ENCODE results near the gene USF2. TPM values are rescaled to one million over a fixed set of nuclear protein-coding genes. Genes with fewer than 3 reads are reported as not detected.

The USF2 gene
- total and polyA plus RNA-seq, 2 of the 8 experiments (the other 6 are each of a cell fraction or from before 2014, with no cell fraction given) = 74.1 to 109 TPM

GRCh38 chr19:35267353-35267817 lies 1.4 kb upstream of the USF2 start:
- Histone ChIP-seq H3K18ac (ENCODE audit: extremely low read depth, low read length) (no peak overlapping the region; the same call in 1 of the 2 replicates), H3K79me2 (ENCODE audit: control insufficient read depth in 1 of 2, insufficient read depth in 2 of 2, low read length in 2 of 2) (0 out of 4 replicates have a peak, but pooled peaks cover 0 to 5% of the 10 kb centered on the region in 2 experiments), H3K4ac (replicated peaks; ENCODE audit: insufficient read length, low read depth, low read length) (no peak overlapping the region), H3K27me3 (replicated peaks in 1 of 4; ENCODE audit: control insufficient read depth in 3 of 4, extremely low read depth in 1 of 4, insufficient read depth in 3 of 4, low read length in 3 of 4) (no peaks in the 10 kb centered on the region), H2AK5ac (ENCODE audit: low read depth, low read length) (no peak overlapping the region), H4K8ac (ENCODE audit: extremely low read depth, insufficient read depth, low read length) (peak overlapping the region; percentile 86; the same call in 1 of the 2 replicates), H4K5ac (ENCODE audit: insufficient read length, low read depth, low read length) (peak overlapping the region; percentile 13), H2BK20ac (ENCODE audit: low read length) (no peak overlapping the region), H2BK12ac (ENCODE audit: low read depth, low read length) (no peak overlapping the region), H3K79me1 (ENCODE audit: low read depth, low read length) (peaks cover 6% of the 10 kb centered on the region; the same call in 1 of the 2 replicates), H3K23ac (ENCODE audit: insufficient read length) (no peak overlapping the region), H3K4me2 (ENCODE audit: insufficient read depth in 1 of 2, low read depth in 2 of 2, low read length in 2 of 2) (peak overlapping the region; percentile 70 to 75), H2BK5ac (ENCODE audit: low read depth, low read length) (no peak overlapping the region; the same call in 1 of the 2 replicates), H3K4me3 (ENCODE audit: extremely low read depth in 1 of 4, insufficient read depth in 2 of 4, low read depth in 3 of 4, low read length in 4 of 4) (peak overlapping the region; percentile 32 to 77 (median 52)), H3K14ac (ENCODE audit: insufficient read length) (no peak overlapping the region), H3K4me1 (replicated peaks in 1 of 4; ENCODE audit: control insufficient read depth in 3 of 4, insufficient read depth in 4 of 4, low read length in 3 of 4) (peaks cover 0 to 14% (median 8%) of the 10 kb centered on the region in 4 experiments; a peak in 5 of 7 replicates), H4K20me1 (replicated peaks in 1 of 2; ENCODE audit: control insufficient read depth in 1 of 2, insufficient read depth in 2 of 2, low read length in 2 of 2) (peaks cover 3 to 24% of the 10 kb centered on the region in 2 experiments), H2BK15ac (ENCODE audit: low read length) (no peak overlapping the region), H2BK120ac (replicated peaks; ENCODE audit: low read depth, low read length) (no peak overlapping the region), H3K56ac (replicated peaks; ENCODE audit: insufficient read length, low read depth, low read length) (no peak overlapping the region), H3K9ac (replicated peaks in 1 of 4; ENCODE audit: extremely low read depth in 1 of 4, low read depth in 3 of 4, low read length in 3 of 4) (peak overlapping the region; percentile 34 to 56 (median 42)), H3K36me3 (ENCODE audit: control insufficient read depth in 2 of 4, insufficient read depth in 4 of 4, low read length in 3 of 4) (peaks cover 15 to 48% (median 33%) of the 10 kb centered on the region in 4 experiments; a peak in 7 of 8 replicates), H3K27ac (ENCODE audit: low read depth, low read length) (peak overlapping the region; percentile 38; the same call in 1 of the 2 replicates), H4K91ac (replicated peaks; ENCODE audit: insufficient read length, low read length) (peak overlapping the region; percentile 17), H3K23me2 (ENCODE audit: low read depth, low read length) (no peaks in the 10 kb centered on the region; the same call in 1 of the 2 replicates), H3K9me3 (ENCODE audit: insufficient read depth in 2 of 2, low read depth in 1 of 2, low read length in 1 of 2) (peaks cover 0 to under 1% of the 10 kb centered on the region in 2 experiments; a peak in 1 of 4 replicates), H2AFZ (ENCODE audit: low read length) (no peak overlapping the region)
- 82% methylated on average over 15 of the region's 40 CpGs; no CpG with 5 or more reads in 1 of the 2 experiments for WGBS, 2 experiments (ENCODE audit: extremely low coverage in 1 of 2, insufficient coverage in 1 of 2, insufficient read length in 1 of 2, insufficient replicate concordance in 2 of 2, low coverage in 1 of 2, low lambda C conversion rate in 2 of 2, missing lambda C conversion rate in 1 of 2)
- CTCF ChIA-PET (ENCODE audit: partially characterized antibody) = interaction anchor here (0.6 kb wide), 1 partner anchor 555 kb away, joined by 4 read pairs; no protein-coding TSS in a partner anchor
- DNase-seq (ENCODE audit: low read depth in 1 of 2, low spot score in 2 of 2) (peak in 1 of 2 experiments; percentile 70), FAIRE-seq (no peak)
- POLR2A ChIA-PET (ENCODE audit: partially characterized antibody) = interaction anchor here (0.5 to 10.5 kb wide), 10 partner anchors 14 to 113 kb away, joined by 3 to 146 read pairs (median 4); partner anchors contain the start of genes FXYD5, HAMP and LSR
- TF ChIP-seq POLR2A (IDR thresholded peaks at IDR 0.05; ENCODE audit: control extremely low read depth in 1 of 2, low read depth in 2 of 2, low read length in 2 of 2) (0 out of 3 replicates have a peak, but pooled peaks of 1 of the 2 experiments have one; percentile 19), SUZ12 (IDR thresholded peaks at IDR 0.05; ENCODE audit: low read length) (no peak), RXRA (IDR thresholded peaks at IDR 0.05; ENCODE audit: insufficient read depth, low read depth, low read length) (no peak), SAP30 (IDR thresholded peaks at IDR 0.05; ENCODE audit: insufficient read depth, insufficient replicate concordance, low read length) (no peak), POLR2AphosphoS5 (IDR thresholded peaks at IDR 0.05; ENCODE audit: low read depth, low read length) (peak; percentile 47), CTBP2 (IDR thresholded peaks at IDR 0.05; ENCODE audit: borderline replicate concordance, insufficient read depth, insufficient read length, low read length) (no peak), RBBP5 (IDR thresholded peaks at IDR 0.05; ENCODE audit: borderline replicate concordance, low read depth, low read length) (no peak), ASH2L (IDR thresholded peaks at IDR 0.05; ENCODE audit: low read length) (no peak), SIN3A (conservative IDR thresholded peaks at IDR 0.05 in 1 of 2, IDR thresholded peaks at IDR 0.05 in 1 of 2; ENCODE audit: low read depth in 1 of 2, low read length in 2 of 2) (no peak), USF2 (IDR thresholded peaks at IDR 0.05; ENCODE audit: low read length) (no peak), NRF1 (IDR thresholded peaks at IDR 0.05; ENCODE audit: low read depth, low read length) (no peak)

All from H1 (cell line).